Transverse colon (tissue), 4 donors: ENCODE data around the gene EXOSC1.

Source experiments
- EP300 ChIP-seq: sonication (generic); formaldehyde crosslinking; IDR thresholded peaks from one replicate; pipeline ENCODE4 v1.6.1; 2017; ENCODE audit warnings: antibody characterized with exemption, low read depth
- POLR2AphosphoS5 ChIP-seq, 3 donors: sonication (generic); formaldehyde crosslinking; IDR thresholded peaks; one replicate each; pipeline ENCODE4 v1.6.1; 2016; ENCODE audit warnings: antibody characterized with exemption in 3 of 3
- TF ChIP-seq, protein P1 (sequence below), 5 experiments: fragments of 200-600 bp in 3 of 5; fragments of 450-650 bp in 2 of 5; sonication (generic) in 3 of 5; IDR thresholded peaks; 1 replicate in 2 of 5; 2 replicates in 3 of 5; pipeline ENCODE4 v1.5.1; 2016 to 2017; ENCODE audit warnings: antibody characterized with exemption in 5 of 5, inconsistent platforms in 3 of 5, mild to moderate bottlenecking in 2 of 5, moderate library complexity in 1 of 5

DNA sequence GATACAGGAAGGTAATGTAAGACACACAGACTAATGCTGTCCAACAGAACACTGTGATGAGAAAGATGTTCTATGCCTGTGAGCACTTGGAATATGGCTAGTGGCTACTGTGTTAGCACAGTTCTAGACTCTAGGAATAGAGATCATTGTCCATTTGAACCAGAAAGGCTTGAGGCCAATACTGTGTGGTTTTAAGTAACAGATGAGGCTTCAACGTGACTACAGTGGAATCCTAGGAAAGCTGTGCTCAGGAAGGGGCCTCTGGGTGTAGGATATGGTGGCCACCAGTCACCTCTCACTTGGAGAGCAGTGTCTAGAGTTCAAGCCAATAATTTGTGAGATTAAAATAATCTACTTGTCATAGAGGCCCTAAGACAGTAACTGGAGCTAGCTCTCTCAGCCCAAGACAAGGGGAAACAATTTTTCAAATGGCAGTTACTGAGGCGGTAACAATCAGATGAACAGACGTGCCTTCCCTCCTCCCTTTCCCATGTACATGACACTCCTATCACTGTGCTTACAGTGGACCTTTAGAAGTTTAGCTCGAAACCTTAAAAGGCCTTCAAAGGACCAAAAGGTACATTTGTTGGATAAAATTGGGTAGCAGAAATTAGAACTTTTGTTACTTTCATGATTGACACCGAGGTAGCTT lies 10.4 kb upstream of the EXOSC1 start:
- TF ChIP-seq EP300, result no peak
- TF ChIP-seq POLR2AphosphoS5 (IDR thresholded peaks at IDR 0.05), result no peak
- TF ChIP-seq, protein P1, sequence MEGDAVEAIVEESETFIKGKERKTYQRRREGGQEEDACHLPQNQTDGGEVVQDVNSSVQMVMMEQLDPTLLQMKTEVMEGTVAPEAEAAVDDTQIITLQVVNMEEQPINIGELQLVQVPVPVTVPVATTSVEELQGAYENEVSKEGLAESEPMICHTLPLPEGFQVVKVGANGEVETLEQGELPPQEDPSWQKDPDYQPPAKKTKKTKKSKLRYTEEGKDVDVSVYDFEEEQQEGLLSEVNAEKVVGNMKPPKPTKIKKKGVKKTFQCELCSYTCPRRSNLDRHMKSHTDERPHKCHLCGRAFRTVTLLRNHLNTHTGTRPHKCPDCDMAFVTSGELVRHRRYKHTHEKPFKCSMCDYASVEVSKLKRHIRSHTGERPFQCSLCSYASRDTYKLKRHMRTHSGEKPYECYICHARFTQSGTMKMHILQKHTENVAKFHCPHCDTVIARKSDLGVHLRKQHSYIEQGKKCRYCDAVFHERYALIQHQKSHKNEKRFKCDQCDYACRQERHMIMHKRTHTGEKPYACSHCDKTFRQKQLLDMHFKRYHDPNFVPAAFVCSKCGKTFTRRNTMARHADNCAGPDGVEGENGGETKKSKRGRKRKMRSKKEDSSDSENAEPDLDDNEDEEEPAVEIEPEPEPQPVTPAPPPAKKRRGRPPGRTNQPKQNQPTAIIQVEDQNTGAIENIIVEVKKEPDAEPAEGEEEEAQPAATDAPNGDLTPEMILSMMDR (IDR thresholded peaks at IDR 0.05), result no peak
